ENCODE measurements around the gene RNF214. TPM values are rescaled to one million over a fixed set of nuclear protein-coding genes. Genes with fewer than 3 reads are reported as not detected.

Gene RNF214
- total RNA-seq, 1 donor from 2014 or later: 8.9 TPM

Small RNA genes within 50 kb of the gene (small RNA-seq; reads per million reads assigned to genes)
- gene RF00564: not detected

Other genes with a start within 250 kb of the RNF214 start
- 21.4 TPM for gene SIK3, start 134.2 kb upstream of the RNF214 start, total RNA-seq
- 75.2 TPM for gene PAFAH1B2, start 88.4 kb upstream of the RNF214 start, total RNA-seq
- gene SIDT2, start 53.9 kb upstream of the RNF214 start, total RNA-seq: 16.2 TPM
- 103 TPM for gene TAGLN, start 33.3 kb upstream of the RNF214 start, total RNA-seq
- 16.2 TPM for gene PCSK7, start 598 bp upstream of the RNF214 start, total RNA-seq
- 3.7 TPM for gene BACE1-AS, start 58.7 kb downstream of the RNF214 start, total RNA-seq
- gene BACE1, start 83.6 kb downstream of the RNF214 start, total RNA-seq: 9.4 TPM
- gene CEP164, start 95.2 kb downstream of the RNF214 start, total RNA-seq: 21.4 TPM